ENCODE results near the gene OR51E2. TPM values are rescaled to one million over a fixed set of nuclear protein-coding genes. Genes with fewer than 3 reads are reported as not detected.

The OR51E2 gene
- total RNA-seq, 1 experiment from 2014 or later, result not detected

DNA sequence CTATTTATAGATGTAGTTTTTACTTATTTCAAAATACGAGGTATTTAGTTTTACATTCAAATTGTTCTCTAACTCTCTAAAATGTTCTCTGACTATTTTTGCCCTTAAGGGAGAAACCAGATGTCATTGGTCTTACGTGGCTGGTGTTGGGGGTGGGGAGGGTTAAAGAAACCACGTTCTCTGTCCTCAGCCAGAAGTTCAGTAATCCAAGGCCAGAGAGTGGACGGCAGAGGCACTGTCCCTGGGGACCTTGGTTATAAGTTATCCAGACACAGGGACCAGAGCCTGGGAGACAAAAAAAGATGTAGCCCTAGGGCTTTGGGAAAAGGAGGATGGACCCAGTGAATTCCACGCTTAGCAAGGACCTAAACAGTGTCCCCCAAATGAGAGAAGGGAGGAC, 54.6 kb downstream of the OR51E2 start:
- Histone ChIP-seq H3K4me3 (ENCODE audit: insufficient read depth, low read depth, low read length) (no peak overlapping the region), H3K27me3 (ENCODE audit: control insufficient read depth, insufficient read depth, low read length) (no peaks in the 10 kb centered on the region), H3K36me3 (replicated peaks; ENCODE audit: control insufficient read depth, insufficient read depth, low read length) (no peaks in the 10 kb centered on the region)
- no peak for DNase-seq

DNA sequence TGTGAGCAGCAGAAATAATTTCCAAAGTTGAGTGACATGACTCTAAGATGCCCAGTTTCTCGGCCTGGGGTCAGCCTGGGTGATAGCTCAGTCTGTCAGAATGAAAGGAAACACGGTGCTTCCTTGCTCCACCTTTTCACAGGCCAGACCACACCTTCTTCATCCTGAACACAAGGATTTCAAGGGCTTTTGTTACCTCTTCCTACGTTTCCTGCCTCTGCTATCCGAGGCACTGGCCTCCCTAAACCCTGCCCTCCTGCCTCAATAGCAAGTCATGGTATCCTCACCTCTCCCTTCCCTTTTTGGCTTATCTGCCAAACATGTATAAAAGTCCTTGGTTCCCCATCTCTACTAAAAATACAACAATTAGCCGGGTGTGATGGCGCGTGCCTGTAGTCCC, 55.6 kb downstream of the OR51E2 start:
- peaks cover 7% of the 10 kb centered on the region for H3K27me3 ChIP-seq (ENCODE audit: control insufficient read depth, insufficient read depth, low read length)
- no peaks in the 10 kb centered on the region for H3K36me3 ChIP-seq (replicated peaks; ENCODE audit: control insufficient read depth, insufficient read depth, low read length)
- H3K4me3 ChIP-seq (ENCODE audit: insufficient read depth, low read depth, low read length), result no peak overlapping the region
- no peak for DNase-seq

DNA sequence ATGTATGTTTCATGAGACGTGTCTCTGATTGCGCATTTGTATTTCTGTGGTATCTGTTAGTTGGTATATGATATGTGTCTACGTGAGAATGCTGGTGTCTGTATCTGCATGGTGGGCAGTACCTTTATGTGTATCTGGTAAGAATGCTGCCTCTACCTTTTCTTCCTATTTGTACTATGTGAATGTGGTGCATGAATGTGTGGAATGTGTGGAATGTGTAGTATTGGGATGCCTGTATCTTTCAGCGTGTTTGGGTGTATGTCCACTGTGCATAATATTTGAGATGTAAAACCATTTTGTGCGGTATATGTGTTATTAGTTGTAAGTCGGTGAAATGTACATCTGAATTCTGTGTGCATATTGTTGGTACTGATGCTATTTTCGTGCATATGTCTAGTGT, 56.2 kb downstream of the OR51E2 start:
- DNase-seq, result no peak
- Histone ChIP-seq H3K4me3 (ENCODE audit: insufficient read depth, low read depth, low read length) (no peak overlapping the region), H3K36me3 (replicated peaks; ENCODE audit: control insufficient read depth, insufficient read depth, low read length) (no peaks in the 10 kb centered on the region), H3K27me3 (ENCODE audit: control insufficient read depth, insufficient read depth, low read length) (peaks cover 7% of the 10 kb centered on the region)

DNA sequence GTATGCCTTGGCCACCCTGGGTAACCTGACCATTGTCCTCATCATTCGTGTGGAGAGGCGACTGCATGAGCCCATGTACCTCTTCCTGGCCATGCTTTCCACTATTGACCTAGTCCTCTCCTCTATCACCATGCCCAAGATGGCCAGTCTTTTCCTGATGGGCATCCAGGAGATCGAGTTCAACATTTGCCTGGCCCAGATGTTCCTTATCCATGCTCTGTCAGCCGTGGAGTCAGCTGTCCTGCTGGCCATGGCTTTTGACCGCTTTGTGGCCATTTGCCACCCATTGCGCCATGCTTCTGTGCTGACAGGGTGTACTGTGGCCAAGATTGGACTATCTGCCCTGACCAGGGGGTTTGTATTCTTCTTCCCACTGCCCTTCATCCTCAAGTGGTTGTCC, 57.7 kb downstream of the OR51E2 start:
- peaks cover 7% of the 10 kb centered on the region for H3K27me3 ChIP-seq (ENCODE audit: control insufficient read depth, insufficient read depth, low read length)
- no peak for DNase-seq
- no peaks in the 10 kb centered on the region for H3K36me3 ChIP-seq (replicated peaks; ENCODE audit: control insufficient read depth, insufficient read depth, low read length)
- H3K4me3 ChIP-seq (ENCODE audit: insufficient read depth, low read depth, low read length), result no peak overlapping the region

DNA sequence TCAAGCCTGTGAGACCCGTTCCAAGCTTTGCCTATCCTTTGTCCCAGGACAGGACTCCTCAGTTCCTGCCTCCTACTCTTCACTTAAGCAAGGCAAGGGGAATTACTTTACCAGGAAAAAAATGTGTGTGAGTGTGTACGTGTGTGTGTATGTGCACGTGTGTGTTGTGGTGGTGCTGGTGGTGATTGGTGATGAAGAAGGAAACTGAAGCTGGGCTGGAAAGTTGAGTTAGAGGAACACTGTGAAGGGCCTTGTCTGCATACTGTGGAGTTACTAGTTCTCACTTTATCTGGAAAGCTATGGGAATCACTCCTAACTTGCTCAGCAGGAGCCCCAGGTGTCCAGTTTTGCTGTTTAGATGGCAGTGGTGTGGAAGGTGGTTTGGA, 60.0 kb downstream of the OR51E2 start:
- no peaks in the 10 kb centered on the region for H3K36me3 ChIP-seq (replicated peaks; ENCODE audit: control insufficient read depth, insufficient read depth, low read length)
- no peak for DNase-seq
- H3K27me3 ChIP-seq (ENCODE audit: control insufficient read depth, insufficient read depth, low read length), result peaks cover 7% of the 10 kb centered on the region
- no peak overlapping the region for H3K4me3 ChIP-seq (ENCODE audit: insufficient read depth, low read depth, low read length)

DNA sequence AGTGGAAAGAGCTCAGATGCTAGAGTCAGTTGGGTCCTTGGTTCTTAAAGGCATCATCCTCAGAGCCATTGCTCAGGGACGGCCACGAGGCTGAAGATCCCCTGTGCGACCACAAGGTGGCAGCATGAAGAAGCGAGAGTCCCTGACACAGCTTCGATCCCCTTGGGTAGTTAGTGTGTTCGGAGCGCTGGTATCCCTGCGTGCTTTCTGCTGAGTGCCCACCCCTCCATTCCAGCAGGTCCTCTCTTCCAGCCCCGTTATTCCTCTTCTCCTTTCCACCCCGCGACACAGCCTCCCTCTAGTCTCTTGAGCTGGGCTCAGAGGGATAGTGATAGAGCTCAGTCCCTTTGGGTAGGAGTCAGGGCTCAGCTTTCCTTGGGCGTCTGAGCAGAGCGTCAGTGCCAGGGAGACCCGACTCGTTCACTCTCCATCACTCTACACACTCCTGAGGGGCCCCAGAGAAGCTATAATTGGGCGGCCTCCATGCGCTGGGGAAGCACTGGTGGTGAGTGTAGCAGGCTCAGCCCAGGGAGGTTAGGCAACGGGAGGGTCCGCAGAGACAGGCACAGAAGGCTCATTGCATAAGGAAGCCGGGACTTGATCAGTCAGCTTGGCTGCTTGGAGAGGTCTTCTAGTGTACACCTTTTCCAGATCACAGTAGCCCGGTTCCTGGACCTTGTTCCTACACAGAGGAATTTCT, 60.5 kb downstream of the OR51E2 start, which contains the start of gene OR51D1:
Gene OR51D1 (plus strand): TSS at position 516 of the 700 bp plus-strand sequence. CDS start 2,314 bp downstream, outside the sequence.
- DNase-seq, result peak; percentile 56
- Histone ChIP-seq H3K4me3 (ENCODE audit: insufficient read depth, low read depth, low read length) (no peak within 1 kb of the TSS), H3K27me3 (ENCODE audit: control insufficient read depth, insufficient read depth, low read length) (peaks cover 7% of the 10 kb centered on the region), H3K36me3 (replicated peaks; ENCODE audit: control insufficient read depth, insufficient read depth, low read length) (no peaks in the 10 kb centered on the region)

DNA sequence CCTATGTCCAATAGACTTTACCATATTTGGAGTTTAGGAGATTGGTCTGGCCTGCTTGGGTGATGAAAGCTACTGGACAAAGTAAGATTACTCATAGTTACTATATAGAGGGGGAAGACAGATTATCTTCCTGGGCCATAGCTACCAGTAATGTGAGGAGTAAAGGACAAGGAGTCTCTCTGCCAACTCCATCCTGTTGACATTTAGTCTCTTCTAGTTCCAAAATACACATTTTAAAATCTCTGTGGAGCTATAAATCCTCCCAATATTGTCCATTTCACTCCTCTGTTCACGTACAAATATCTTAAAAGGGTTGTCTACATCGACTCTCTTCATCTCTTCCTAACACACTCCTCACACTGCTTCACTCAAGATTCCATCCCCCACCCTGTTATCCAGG, 61.5 kb downstream of the OR51E2 start:
- no peak for DNase-seq
- Histone ChIP-seq H3K36me3 (replicated peaks; ENCODE audit: control insufficient read depth, insufficient read depth, low read length) (no peaks in the 10 kb centered on the region), H3K4me3 (ENCODE audit: insufficient read depth, low read depth, low read length) (no peak overlapping the region), H3K27me3 (ENCODE audit: control insufficient read depth, insufficient read depth, low read length) (peaks cover 7% of the 10 kb centered on the region)

Other genes starting within 250 kb of the OR51E2 start
- not detected in 2 replicates for gene OR52K2, start 248.6 kb downstream of the OR51E2 start, total RNA-seq (2014; rRNA removed; shearing (Covaris generic))
- gene OR52K1, start 215.2 kb downstream of the OR51E2 start, total RNA-seq (2014; rRNA removed; shearing (Covaris generic)), result 0.07 TPM in 1 of 2 replicates, not detected in the other
- gene OR52M1, start 152.7 kb downstream of the OR51E2 start, total RNA-seq (2014; rRNA removed; shearing (Covaris generic)), result not detected in 2 replicates
- gene OR52I2, start 116.1 kb downstream of the OR51E2 start, total RNA-seq (2014; rRNA removed; shearing (Covaris generic)), result not detected in 2 replicates
- gene OR52I1, start 103.8 kb downstream of the OR51E2 start, total RNA-seq (2014; rRNA removed; shearing (Covaris generic)), result 0.04 TPM in 1 of 2 replicates, not detected in the other
- gene TRIM68, start 89.6 kb downstream of the OR51E2 start, total RNA-seq (2014; rRNA removed; shearing (Covaris generic)), result 6.3 and 7.3 TPM in 2 replicates
- gene OR51D1, start 60.4 kb downstream of the OR51E2 start, total RNA-seq (2014; rRNA removed; shearing (Covaris generic)), result not detected in 2 replicates
- gene OR51E1, start 53.9 kb downstream of the OR51E2 start, total RNA-seq (2014; rRNA removed; shearing (Covaris generic)), result 0.15 TPM in 1 of 2 replicates, not detected in the other
- not detected in 2 replicates for gene MMP26, start 6.9 kb upstream of the OR51E2 start, total RNA-seq (2014; rRNA removed; shearing (Covaris generic))
- not detected in 2 replicates for gene OR51F1, start 72.1 kb upstream of the OR51E2 start, total RNA-seq (2014; rRNA removed; shearing (Covaris generic))
- gene OR52R1, start 106.5 kb upstream of the OR51E2 start, total RNA-seq (2014; rRNA removed; shearing (Covaris generic)), result not detected in 2 replicates
- gene OR51F2, start 123.5 kb upstream of the OR51E2 start, total RNA-seq (2014; rRNA removed; shearing (Covaris generic)), result not detected in 2 replicates
- not detected in 2 replicates for gene OR51S1, start 151.4 kb upstream of the OR51E2 start, total RNA-seq (2014; rRNA removed; shearing (Covaris generic))
- not detected in 2 replicates for gene OR51T1, start 184.0 kb upstream of the OR51E2 start, total RNA-seq (2014; rRNA removed; shearing (Covaris generic))
- not detected in 2 replicates for gene OR51A7, start 205.9 kb upstream of the OR51E2 start, total RNA-seq (2014; rRNA removed; shearing (Covaris generic))
- not detected in 2 replicates for gene OR51G2, start 221.5 kb upstream of the OR51E2 start, total RNA-seq (2014; rRNA removed; shearing (Covaris generic))
- gene OR51G1, start 226.5 kb upstream of the OR51E2 start, total RNA-seq (2014; rRNA removed; shearing (Covaris generic)), result not detected in 2 replicates
- gene OR51A4, start 249.8 kb upstream of the OR51E2 start, total RNA-seq (2014; rRNA removed; shearing (Covaris generic)), result not detected in 2 replicates